Prostate gland (tissue), 2 donors: ENCODE measurements around the gene IL17D. TPM values are rescaled to one million over a fixed set of nuclear protein-coding genes. Genes with fewer than 3 reads are reported as not detected.

Source experiments
- DNase-seq: peaks from one replicate; pipeline ENCODE4 v3.0.0-alpha.2; 2019; ENCODE audit warnings: low spot score
- H3K27ac ChIP-seq, 2 donors: fragments of 200-600 bp; sonication (generic); 2 replicates each; pipeline ENCODE4 v1.5.1; 2017 to 2019
- H3K27me3 ChIP-seq: fragments of 200-600 bp; sonication (generic); replicated peaks from 2 replicates; pipeline ENCODE4 v1.5.1; 2019; ENCODE audit not compliant: insufficient read depth
- H3K36me3 ChIP-seq, 2 donors: fragments of 200-600 bp; sonication (generic); 1 replicate in 1 of 2; 2 replicates in 1 of 2; pipeline versions ENCODE4 v1.5.1 to v1.8.1; 2017 to 2019
- H3K4me1 ChIP-seq: fragments of 200-600 bp; sonication (generic); replicated peaks from 2 replicates; pipeline ENCODE4 v1.5.1; 2019
- H3K4me3 ChIP-seq, 2 donors: fragments of 200-600 bp; sonication (generic); 2 replicates each; pipeline ENCODE4 v1.5.1; 2017 to 2019
- H3K9me3 ChIP-seq: fragments of 200-600 bp; sonication (generic); 2 replicates; pipeline ENCODE4 v1.5.1; 2017
- CTCF ChIP-seq, 4 experiments: fragments of 200-600 bp in 2 of 4; fragments of 450-650 bp in 2 of 4; sonication (generic) in 2 of 4; IDR thresholded peaks; 1 replicate in 3 of 4; 2 replicates in 1 of 4; pipeline ENCODE4 v1.5.1; 2016 to 2019; ENCODE audit warnings: antibody characterized with exemption in 4 of 4, mild to moderate bottlenecking in 2 of 4, moderate library complexity in 2 of 4
- POLR2A ChIP-seq: fragments of 450-650 bp; IDR thresholded peaks from one replicate; pipeline ENCODE4 v1.6.1; 2016; ENCODE audit warnings: antibody characterized with exemption, mild to moderate bottlenecking
- POLR2AphosphoS5 ChIP-seq: sonication (generic); formaldehyde crosslinking; IDR thresholded peaks from one replicate; pipeline ENCODE4 v1.6.1; 2017; ENCODE audit warnings: antibody characterized with exemption
- WGBS: methylation state at CpG from one replicate; pipeline ENCODE4 v1.1.5; 2018; 5-methylcytosine and 5-hydroxymethylcytosine counted together
- intact Hi-C: fragments of 100-400 bp; cut with DNase I; formaldehyde crosslinking; loops from one replicate; pipeline ENCODE4 v1.14.2; 2022
- total RNA-seq, 2 donors: library from RNA; depleted of rRNA; stranded (reverse); fragments of >200 nt; gene quantifications; one replicate each; pipeline ENCODE4 v1.1.0, GENCODE V29; 2016

IL17D gene
- 1 to 10 TPM; 1.5 to 3.7 TPM for total RNA-seq

GRCh38 chr13:20702915-20703779 lies at the start of gene IL17D:
Gene IL17D (plus strand): TSS chr13:20703699. CDS start chr13:20704002, 303 bp downstream.
- DNase-seq = no peak
- Histone ChIP-seq H3K36me3 (no peaks in the 10 kb centered on the region), H3K4me1 (no peaks in the 10 kb centered on the region), H3K27ac (peak within 1 kb of the TSS in 1 of 2 donors; percentile 23), H3K27me3 (no peaks in the 10 kb centered on the region), H3K4me3 (peak within 1 kb of the TSS; percentile 44 to 57), H3K9me3 (no peaks in the 10 kb centered on the region)
- intact Hi-C loops = no loop called here
- WGBS = 1% methylated on average over 90 of the region's 94 CpGs
- TF ChIP-seq POLR2A (no peak), POLR2AphosphoS5 (no peak), CTCF (IDR thresholded peaks at IDR 0.05) (no peak)

DNA sequence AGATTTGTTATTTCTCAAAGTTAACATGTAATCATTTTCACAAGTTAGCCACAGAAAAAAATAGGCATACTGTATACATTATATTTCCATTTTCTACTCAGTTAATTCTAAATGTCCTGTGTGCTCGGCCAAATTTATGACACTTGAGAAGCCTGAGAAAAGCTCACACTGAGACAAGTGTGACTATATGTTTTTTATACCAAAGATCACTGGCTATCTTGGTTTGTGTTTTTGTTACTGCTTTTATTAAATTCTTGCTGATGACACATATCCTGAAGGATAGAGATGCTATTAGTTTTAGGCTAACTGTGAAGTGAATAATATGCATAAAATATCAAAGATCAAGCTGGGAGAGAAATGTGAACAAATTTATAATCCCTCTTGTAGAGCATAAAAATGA lies 49.3 kb upstream of the IL17D start:
- Histone ChIP-seq H3K4me3 (no peak overlapping the region), H3K4me1 (no peaks in the 10 kb centered on the region), H3K36me3 (no peaks in the 10 kb centered on the region), H3K27me3 (no peaks in the 10 kb centered on the region), H3K27ac (no peak overlapping the region), H3K9me3 (no peaks in the 10 kb centered on the region)
- intact Hi-C loops = no loop called here
- TF ChIP-seq CTCF (IDR thresholded peaks at IDR 0.05) = no peak
- no peak for TF ChIP-seq POLR2A
- no peak for TF ChIP-seq POLR2AphosphoS5
- WGBS = 88% methylated on average over 1 of the region's 1 CpG
- no peak for DNase-seq

DNA sequence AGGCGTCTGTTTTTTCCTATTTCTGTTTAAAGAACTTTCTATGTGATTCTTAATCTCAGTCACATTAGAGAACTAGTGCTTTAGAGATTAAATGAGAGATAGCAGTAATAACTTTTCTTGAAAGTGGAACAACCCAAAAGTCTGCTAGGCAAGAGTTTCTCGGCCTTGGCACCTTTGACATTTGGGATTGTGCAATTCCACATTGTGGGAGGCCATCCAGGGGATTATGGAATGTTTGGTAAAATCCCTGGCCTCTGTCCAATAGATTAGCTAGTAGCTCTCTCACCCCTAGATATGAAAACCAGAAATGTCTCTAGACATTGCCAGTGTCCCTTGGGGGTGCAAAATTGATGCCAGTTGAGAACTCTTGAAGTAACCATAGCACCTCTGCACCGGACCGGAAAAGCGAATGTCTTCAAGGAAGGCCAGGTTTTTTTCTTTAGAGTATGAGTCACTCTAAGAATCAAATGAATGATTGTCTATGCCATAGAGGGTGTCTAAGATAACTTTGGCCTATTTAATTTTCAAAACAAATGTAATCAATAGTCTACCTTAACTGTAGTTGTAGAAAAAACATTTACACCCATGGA lies 45.0 kb upstream of the IL17D start:
- no peaks in the 10 kb centered on the region for H3K36me3 ChIP-seq
- no peaks in the 10 kb centered on the region for H3K27me3 ChIP-seq
- H3K4me1 ChIP-seq = no peaks in the 10 kb centered on the region
- no peak overlapping the region for H3K4me3 ChIP-seq
- DNase-seq = no peak
- 73% methylated on average over 5 of the region's 5 CpGs for WGBS
- no peaks in the 10 kb centered on the region for H3K9me3 ChIP-seq
- intact Hi-C loops = no loop called here
- H3K27ac ChIP-seq = no peak overlapping the region
- no peak for TF ChIP-seq POLR2AphosphoS5

DNA sequence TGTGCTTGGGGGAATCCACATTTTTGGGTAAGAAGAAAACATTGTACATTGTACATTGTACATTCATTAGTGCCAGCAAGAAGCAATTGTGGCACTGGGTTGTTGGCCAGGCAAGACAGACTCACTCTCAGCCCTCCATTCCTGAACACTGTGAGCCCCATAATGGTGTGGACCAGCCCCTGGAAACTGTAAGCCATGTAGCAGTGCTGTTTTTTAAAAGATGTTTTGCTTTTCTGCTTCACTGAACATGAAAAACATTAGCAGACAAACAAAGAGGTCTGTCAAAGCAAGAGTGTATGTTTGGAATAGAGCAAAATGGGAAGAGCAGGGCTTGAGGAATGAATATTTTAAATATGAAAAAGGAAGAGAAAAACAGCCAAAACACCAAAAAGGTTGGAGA lies 39.1 kb upstream of the IL17D start:
- no peak for DNase-seq
- Histone ChIP-seq H3K9me3 (no peaks in the 10 kb centered on the region), H3K27me3 (no peaks in the 10 kb centered on the region), H3K27ac (no peak overlapping the region), H3K4me1 (no peaks in the 10 kb centered on the region), H3K36me3 (no peaks in the 10 kb centered on the region), H3K4me3 (no peak overlapping the region)
- intact Hi-C loops = no loop called here
- TF ChIP-seq CTCF (IDR thresholded peaks at IDR 0.05) (no peak), POLR2AphosphoS5 (no peak), POLR2A (no peak)

DNA sequence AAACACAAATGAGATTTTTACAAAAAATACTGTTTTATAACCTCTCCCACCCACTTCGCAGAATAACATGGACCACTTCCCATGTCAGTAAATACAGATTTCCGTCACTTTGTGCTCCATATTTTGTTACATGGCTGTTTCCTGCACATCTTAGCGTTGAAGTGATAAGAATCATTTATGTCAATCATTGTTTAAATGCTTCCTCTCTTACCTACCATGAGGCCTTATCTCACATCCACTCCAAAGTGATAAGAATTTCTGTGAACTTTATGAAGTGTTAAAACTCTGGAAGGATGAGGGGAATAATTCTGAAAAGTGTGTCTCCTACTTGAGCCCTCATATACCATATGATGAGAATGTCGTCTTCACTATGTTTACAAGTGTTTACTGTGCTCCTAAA lies 36.6 kb upstream of the IL17D start:
- TF ChIP-seq POLR2AphosphoS5 (no peak), POLR2A (no peak), CTCF (IDR thresholded peaks at IDR 0.05) (no peak)
- H3K4me1 ChIP-seq = no peaks in the 10 kb centered on the region
- intact Hi-C loops = no loop called here
- no peaks in the 10 kb centered on the region for H3K36me3 ChIP-seq
- DNase-seq = no peak
- no peak overlapping the region for H3K4me3 ChIP-seq
- H3K27ac ChIP-seq = no peak overlapping the region
- H3K27me3 ChIP-seq = no peaks in the 10 kb centered on the region
- 85% methylated on average over 4 of the region's 4 CpGs for WGBS
- no peaks in the 10 kb centered on the region for H3K9me3 ChIP-seq
